PC-3 (cell line): ENCODE data around the gene PLPP3.

ENCODE experiments used
- CTCF ChIP-seq: fragments of 300-600 bp; sonication (generic); conservative IDR thresholded peaks from 2 replicates; pipeline ENCODE4 v1.5.1; 2017; ENCODE audit warnings: antibody characterized with exemption, low read depth, mild to moderate bottlenecking, low read length
- EZH2 ChIP-seq: fragments of 300-600 bp; sonication (generic); IDR thresholded peaks from one replicate; pipeline ENCODE4 v1.6.1; 2017; ENCODE audit warnings: antibody characterized with exemption, mild to moderate bottlenecking, low read length; ENCODE audit not compliant: unreplicated experiment

GRCh38 chr1:56517404-56518130 lies 61.8 kb downstream of the PLPP3 start:
- TF ChIP-seq EZH2 (no peak), CTCF (no peak)
